Brain microvascular endothelial cell (primary cell): ENCODE measurements around the gene MEIS2.

Experiments used
- DNase-seq: peaks from one replicate; pipeline ENCODE4 v3.0.0-alpha.2; 2020
- H3K27ac ChIP-seq: fragments of 250-450 bp; sonication (Bioruptor Pico); 2 replicates; pipeline ENCODE4 v1.5.1; 2020; ENCODE audit warnings: mild to moderate bottlenecking, moderate library complexity
- H3K27me3 ChIP-seq: fragments of 250-450 bp; sonication (Bioruptor Pico); replicated peaks from 2 replicates; pipeline ENCODE4 v1.5.1; 2020; ENCODE audit warnings: mild to moderate bottlenecking
- H3K36me3 ChIP-seq: fragments of 250-450 bp; sonication (Bioruptor Pico); replicated peaks from 2 replicates; pipeline ENCODE4 v1.5.1; 2020; ENCODE audit warnings: mild to moderate bottlenecking
- H3K4me3 ChIP-seq: 2 replicates; pipeline ENCODE4 v1.5.1; 2011; ENCODE audit warnings: low read depth, mild to moderate bottlenecking, control low read depth, low read length, moderate library complexity
- in situ Hi-C: cut with HindIII; loops from 2 replicates; pipeline ENCODE4 v1.10.0; 2017; ENCODE audit warnings: low sequenced_read_pairs, low pct_ligation_motif_present
- TF ChIP-seq, protein P1 (sequence below): IDR thresholded peaks from 2 replicates; pipeline ENCODE4 v1.5.1; 2011; ENCODE audit warnings: low read depth, mild to moderate bottlenecking, moderate library complexity, low read length, control low read depth, inconsistent platforms; ENCODE audit errors: missing control alignments

MEIS2 gene

DNA sequence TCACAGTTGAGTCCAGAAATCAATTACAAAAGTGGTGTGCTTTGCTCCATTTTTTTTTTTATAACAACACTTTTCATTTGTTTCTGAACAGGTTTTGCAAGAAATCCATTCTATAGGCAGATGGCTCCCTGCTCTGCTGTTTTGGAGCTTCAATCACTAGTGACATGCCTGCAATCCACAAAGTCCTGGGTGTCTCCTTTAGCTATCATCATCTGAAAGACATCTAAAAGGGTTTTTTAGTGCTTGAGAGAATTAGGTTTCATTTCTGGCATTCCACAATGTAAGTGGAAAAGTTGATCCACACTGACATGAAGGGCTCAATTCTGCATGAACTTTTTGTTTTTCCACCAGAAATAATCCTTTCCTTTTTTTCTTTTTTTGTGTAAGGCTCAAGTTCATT, 24.0 kb upstream of the MEIS2 start:
- peaks cover 2% of the 10 kb centered on the region for H3K27me3 ChIP-seq
- no peak for DNase-seq
- H3K36me3 ChIP-seq: no peaks in the 10 kb centered on the region
- in situ Hi-C loops: loop anchor here (25.0 kb wide), 1 partner anchor 1587 kb away; the partner anchor contains the start of gene DPH6
- TF ChIP-seq, protein P1, sequence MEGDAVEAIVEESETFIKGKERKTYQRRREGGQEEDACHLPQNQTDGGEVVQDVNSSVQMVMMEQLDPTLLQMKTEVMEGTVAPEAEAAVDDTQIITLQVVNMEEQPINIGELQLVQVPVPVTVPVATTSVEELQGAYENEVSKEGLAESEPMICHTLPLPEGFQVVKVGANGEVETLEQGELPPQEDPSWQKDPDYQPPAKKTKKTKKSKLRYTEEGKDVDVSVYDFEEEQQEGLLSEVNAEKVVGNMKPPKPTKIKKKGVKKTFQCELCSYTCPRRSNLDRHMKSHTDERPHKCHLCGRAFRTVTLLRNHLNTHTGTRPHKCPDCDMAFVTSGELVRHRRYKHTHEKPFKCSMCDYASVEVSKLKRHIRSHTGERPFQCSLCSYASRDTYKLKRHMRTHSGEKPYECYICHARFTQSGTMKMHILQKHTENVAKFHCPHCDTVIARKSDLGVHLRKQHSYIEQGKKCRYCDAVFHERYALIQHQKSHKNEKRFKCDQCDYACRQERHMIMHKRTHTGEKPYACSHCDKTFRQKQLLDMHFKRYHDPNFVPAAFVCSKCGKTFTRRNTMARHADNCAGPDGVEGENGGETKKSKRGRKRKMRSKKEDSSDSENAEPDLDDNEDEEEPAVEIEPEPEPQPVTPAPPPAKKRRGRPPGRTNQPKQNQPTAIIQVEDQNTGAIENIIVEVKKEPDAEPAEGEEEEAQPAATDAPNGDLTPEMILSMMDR: no peak
- no peak overlapping the region for H3K4me3 ChIP-seq
- H3K27ac ChIP-seq: no peak overlapping the region

- TF ChIP-seq, protein P1: no peak
- in situ Hi-C loops: loop anchor here (25.0 kb wide), 1 partner anchor 1585 kb away; the partner anchor contains the start of gene DPH6
- Histone ChIP-seq H3K27ac (no peak overlapping the region), H3K36me3 (no peaks in the 10 kb centered on the region), H3K4me3 (no peak overlapping the region), H3K27me3 (peaks cover 2% of the 10 kb centered on the region)
- DNase-seq: no peak
Observed at GRCh38 chr15:37122703-37123102, 22.4 kb upstream of the MEIS2 start.

DNA sequence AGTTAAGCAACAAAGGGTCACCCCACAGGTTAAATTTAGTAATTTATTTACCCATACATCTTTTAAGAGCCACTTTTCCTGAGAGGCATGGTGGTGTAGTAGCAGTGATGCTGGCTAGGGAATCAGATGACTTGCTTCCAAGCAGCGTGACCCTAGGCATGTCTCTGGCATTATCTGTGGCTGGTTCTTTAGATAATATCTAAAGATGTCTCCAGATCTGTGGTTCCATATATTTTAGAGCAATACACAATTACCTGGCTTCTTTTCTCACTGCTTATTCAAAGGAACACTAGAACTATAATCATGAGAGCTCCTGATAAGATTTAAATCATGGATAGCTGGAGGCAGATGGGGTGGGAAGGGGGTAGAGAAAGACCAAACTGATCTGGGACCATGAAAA, 21.1 kb upstream of the MEIS2 start:
- in situ Hi-C loops: loop anchor here (25.0 kb wide), 1 partner anchor 1584 kb away; the partner anchor contains the start of gene DPH6
- no peak overlapping the region for H3K4me3 ChIP-seq
- no peak overlapping the region for H3K27ac ChIP-seq
- peaks cover 2% of the 10 kb centered on the region for H3K27me3 ChIP-seq
- H3K36me3 ChIP-seq: no peaks in the 10 kb centered on the region
- no peak for DNase-seq
- TF ChIP-seq, protein P1: no peak

DNA sequence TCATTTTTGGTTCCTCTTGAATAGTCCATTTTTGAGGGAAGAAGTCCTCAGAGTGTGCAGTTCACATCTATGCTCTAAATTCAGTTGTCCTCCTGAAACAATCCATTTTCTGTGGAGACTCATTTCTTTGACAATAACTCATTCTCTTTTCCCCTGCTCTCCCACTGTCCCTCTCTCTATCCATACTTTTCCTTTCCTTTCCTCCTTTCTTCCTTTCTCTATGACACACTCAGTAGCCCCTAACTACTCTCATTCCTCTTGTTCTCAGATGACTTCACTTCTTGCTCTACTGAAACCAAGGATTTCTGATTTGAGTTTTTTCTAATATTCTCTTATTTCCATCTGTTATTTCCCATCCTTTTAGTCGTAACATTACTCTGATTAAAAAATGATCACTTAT, 16.7 kb upstream of the MEIS2 start:
- no peak overlapping the region for H3K4me3 ChIP-seq
- DNase-seq: no peak
- in situ Hi-C loops: loop anchor here (25.0 kb wide), 1 partner anchor 1580 kb away; the partner anchor contains the start of gene DPH6
- H3K27me3 ChIP-seq: peaks cover 26% of the 10 kb centered on the region
- H3K36me3 ChIP-seq: no peaks in the 10 kb centered on the region
- no peak overlapping the region for H3K27ac ChIP-seq
- TF ChIP-seq, protein P1: no peak

DNA sequence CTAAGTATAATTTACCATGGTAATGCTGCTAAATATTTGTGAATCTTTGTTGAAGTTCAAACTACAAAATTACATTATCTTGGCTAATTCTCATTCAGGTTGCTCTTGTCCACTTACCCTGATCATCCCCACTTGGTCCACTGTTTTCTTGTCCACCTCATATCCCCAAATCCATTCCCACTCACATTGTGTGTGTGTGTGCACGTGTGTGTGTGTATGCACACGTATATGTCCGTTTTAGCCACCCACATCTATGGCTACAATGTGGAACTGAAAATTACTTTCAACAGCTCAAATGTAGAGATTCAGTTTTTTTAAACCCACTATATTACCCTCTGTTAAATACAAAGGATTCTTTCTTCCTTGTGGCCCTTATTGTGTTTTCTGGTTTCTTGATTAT, 15.2 kb upstream of the MEIS2 start:
- in situ Hi-C loops: loop anchor here (25.0 kb wide), 1 partner anchor 1578 kb away; the partner anchor contains the start of gene DPH6

More for the DNA sequence above, 15.2 kb upstream of the MEIS2 start:
- Histone ChIP-seq H3K27ac (no peak overlapping the region), H3K27me3 (peaks cover 41% of the 10 kb centered on the region), H3K4me3 (no peak overlapping the region), H3K36me3 (no peaks in the 10 kb centered on the region)
- TF ChIP-seq, protein P1: no peak
- DNase-seq: no peak
